Right lobe of liver (tissue), 6 donors: Measurements from ENCODE around the gene ARHGEF33. TPM values are rescaled to one million over a fixed set of nuclear protein-coding genes. Genes with fewer than 3 reads are reported as not detected.
"Not testable (repeated sequence)": the region's sequence is repeated elsewhere in the genome, so short reads cannot be mapped to it uniquely, and the experiment has no call there.

ENCODE experiments used
- ATAC-seq, 4 donors: fragments of 200-7000 bp; cut with Tn5 transposase; one replicate each; pipeline ENCODE4 v1.9.1; 2020; ENCODE audit warnings: mild to moderate bottlenecking in 4 of 4, moderate library complexity in 4 of 4
- DNase-seq, 3 donors: peaks; one replicate each; pipeline ENCODE4 v3.0.0-alpha.2; 2020
- H3K27ac ChIP-seq, 3 donors: fragments of 200-600 bp; one replicate each; pipeline ENCODE4 v1.8.0; 2022
- H3K27me3 ChIP-seq, 2 donors: fragments of 200-600 bp; one replicate each; pipeline ENCODE4 v1.8.0; 2022
- H3K36me3 ChIP-seq, 4 donors: fragments of 200-600 bp; sonication (generic) in 1 of 4; one replicate each; pipeline versions ENCODE4 v1.5.1 to v1.8.0; 2017 to 2022; ENCODE audit warnings: control low read depth in 1 of 4
- H3K4me1 ChIP-seq, 4 donors: fragments of 200-600 bp; sonication (generic) in 1 of 4; one replicate each; pipeline versions ENCODE4 v1.5.1 to v1.8.0; 2017 to 2022; ENCODE audit warnings: control low read depth in 1 of 4
- H3K4me3 ChIP-seq, 3 donors: fragments of 200-600 bp; one replicate each; pipeline ENCODE4 v1.8.0; 2022
- H3K9me3 ChIP-seq, 4 donors: fragments of 200-600 bp; sonication (generic) in 1 of 4; one replicate each; pipeline versions ENCODE4 v1.5.1 to v1.8.0; 2017 to 2022; ENCODE audit warnings: control low read depth in 1 of 4
- POLR2A ChIP-seq: fragments of 450-650 bp; IDR thresholded peaks from one replicate; pipeline ENCODE4 v1.6.1; 2017; ENCODE audit warnings: antibody characterized with exemption, mild to moderate bottlenecking
- WGBS: methylation state at CpG from one replicate; pipeline ENCODE4 v1.1.6; 2018; ENCODE audit warnings: low coverage, low lambda C conversion rate; ENCODE audit not compliant: insufficient coverage; ENCODE audit errors: missing lambda C conversion rate; 5-methylcytosine and 5-hydroxymethylcytosine counted together
- intact Hi-C, 2 donors: fragments of 100-400 bp; cut with DNase I; formaldehyde crosslinking; loops; one replicate each; pipeline versions ENCODE4 v1.11.2 to v1.14.1; 2022
- total RNA-seq, 6 experiments: library from RNA; depleted of rRNA in 2 of 6; stranded (reverse); fragments of >200 nt in 2 of 6; fragmentation: NEBNext Ultra II Directional in 3 of 6; extraction: Animal tissue kit (Norgen Biotek cat#: 25700) in 3 of 6; gene quantifications; one replicate each; pipeline versions ENCODE4 v1.1.0 to v1.2.4, GENCODE V29; 2016 to 2023
- TF ChIP-seq, protein P1 (sequence below), 4 donors: fragments of 200-600 bp in 3 of 4; fragments of 450-650 bp in 1 of 4; IDR thresholded peaks; one replicate each; pipeline versions ENCODE4 v1.5.1 to v1.8.0; 2016 to 2022; ENCODE audit warnings: antibody characterized with exemption in 4 of 4, mild to moderate bottlenecking in 2 of 4
- donor health status: DM: no; HTN: yes; CAD: no.
- donor health status: DM: no; HTN: no; CAD: no.
- donor health status: DM: no; HTN: no; CAD: no.
- donor health status: DM: no; HTN: yes; CAD: no.
- donor health status: DM: no; HTN: yes; CAD: no.

The ARHGEF33 gene
- total RNA-seq, 6 experiments from 2014 or later = 0.11 to 0.56 (median 0.29) TPM; not detected in 2

DNA sequence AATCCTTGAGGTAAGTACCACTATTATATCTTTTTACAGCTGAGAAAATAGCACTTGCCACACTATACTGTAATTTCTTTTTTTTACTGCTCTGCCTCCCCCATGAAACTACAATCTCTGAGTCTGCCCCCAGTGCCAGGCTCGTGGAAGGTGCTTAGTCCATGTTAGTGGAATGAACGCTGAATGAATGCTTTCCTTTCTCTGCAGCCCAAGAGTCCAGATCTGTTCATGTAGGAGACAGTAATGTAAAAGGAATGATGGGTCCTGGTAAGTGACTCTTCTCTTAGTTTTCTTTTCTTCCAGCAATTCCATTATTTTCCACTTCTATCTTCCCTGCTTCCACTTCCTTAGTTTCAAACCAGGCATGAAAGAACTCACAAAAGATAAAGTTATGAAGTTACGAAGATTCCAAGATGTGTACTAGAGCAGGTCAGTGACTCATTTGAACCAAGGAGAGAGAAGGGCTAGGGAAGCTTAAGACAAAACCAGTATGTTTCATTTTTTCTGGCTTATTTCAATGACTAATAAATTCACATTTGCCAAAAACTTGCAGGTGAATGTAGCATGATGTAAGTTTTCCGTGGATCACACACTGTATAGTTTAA lies 46.0 kb downstream of the ARHGEF33 start:
- 81% methylated on average over 4 of the region's 4 CpGs for WGBS
- TF ChIP-seq, protein P1, sequence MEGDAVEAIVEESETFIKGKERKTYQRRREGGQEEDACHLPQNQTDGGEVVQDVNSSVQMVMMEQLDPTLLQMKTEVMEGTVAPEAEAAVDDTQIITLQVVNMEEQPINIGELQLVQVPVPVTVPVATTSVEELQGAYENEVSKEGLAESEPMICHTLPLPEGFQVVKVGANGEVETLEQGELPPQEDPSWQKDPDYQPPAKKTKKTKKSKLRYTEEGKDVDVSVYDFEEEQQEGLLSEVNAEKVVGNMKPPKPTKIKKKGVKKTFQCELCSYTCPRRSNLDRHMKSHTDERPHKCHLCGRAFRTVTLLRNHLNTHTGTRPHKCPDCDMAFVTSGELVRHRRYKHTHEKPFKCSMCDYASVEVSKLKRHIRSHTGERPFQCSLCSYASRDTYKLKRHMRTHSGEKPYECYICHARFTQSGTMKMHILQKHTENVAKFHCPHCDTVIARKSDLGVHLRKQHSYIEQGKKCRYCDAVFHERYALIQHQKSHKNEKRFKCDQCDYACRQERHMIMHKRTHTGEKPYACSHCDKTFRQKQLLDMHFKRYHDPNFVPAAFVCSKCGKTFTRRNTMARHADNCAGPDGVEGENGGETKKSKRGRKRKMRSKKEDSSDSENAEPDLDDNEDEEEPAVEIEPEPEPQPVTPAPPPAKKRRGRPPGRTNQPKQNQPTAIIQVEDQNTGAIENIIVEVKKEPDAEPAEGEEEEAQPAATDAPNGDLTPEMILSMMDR (IDR thresholded peaks at IDR 0.05) = no peak
- no peak for TF ChIP-seq POLR2A
- DNase-seq = no peak
- Histone ChIP-seq H3K4me3 (no peak overlapping the region), H3K36me3 (no peaks in the 10 kb centered on the region), H3K9me3 (no peaks in the 10 kb centered on the region), H3K27me3 (no peaks in the 10 kb centered on the region), H3K4me1 (no peaks in the 10 kb centered on the region), H3K27ac (no peak overlapping the region)
- ATAC-seq = no peak
- intact Hi-C loops = no loop called here

DNA sequence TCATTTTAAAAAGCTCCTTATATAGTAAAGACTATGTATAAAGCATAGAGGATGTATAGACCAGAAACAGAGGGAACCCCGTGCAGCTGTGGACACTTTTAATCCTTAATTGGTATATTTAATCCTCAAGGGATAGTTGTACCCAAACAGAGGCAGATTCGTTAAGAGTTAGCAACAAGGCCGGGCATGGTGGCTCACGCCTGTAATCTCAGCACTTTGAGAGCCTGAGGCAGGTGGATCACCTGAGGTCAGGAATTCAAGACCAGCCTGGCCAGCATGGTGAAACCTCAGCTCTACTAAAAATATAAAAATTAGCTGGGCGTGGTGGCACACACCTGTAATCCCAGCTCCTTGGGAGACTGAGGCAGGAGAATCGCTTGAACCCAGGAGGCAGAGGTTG lies 46.8 kb downstream of the ARHGEF33 start:
- H3K27me3 ChIP-seq, intact Hi-C loops, H3K36me3 ChIP-seq, H3K27ac ChIP-seq, H3K4me3 ChIP-seq, ATAC-seq, H3K9me3 ChIP-seq, DNase-seq, H3K4me1 ChIP-seq: not testable (repeated sequence)
- WGBS = 54% methylated on average over 2 of the region's 6 CpGs

DNA sequence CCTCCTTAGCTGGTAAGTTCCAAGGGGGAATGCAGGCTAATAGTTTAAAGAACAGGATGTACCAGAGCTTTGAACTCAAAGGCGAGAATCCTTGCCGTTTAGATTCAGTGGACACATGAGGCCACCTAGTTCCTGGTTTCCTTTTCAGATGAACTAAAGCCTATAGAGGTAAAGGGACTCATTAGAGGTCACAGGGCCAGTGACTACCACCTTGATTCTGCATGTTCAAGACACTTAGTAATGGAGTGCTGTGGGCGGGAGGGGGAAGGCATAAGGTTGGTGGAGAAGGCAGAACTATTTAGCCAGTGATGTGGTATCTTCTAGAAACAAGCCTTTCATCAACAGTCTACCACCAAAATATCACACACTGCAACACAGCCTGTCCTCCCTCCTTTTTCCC lies 47.9 kb downstream of the ARHGEF33 start:
- ATAC-seq (no peak), DNase-seq (no peak)
- Histone ChIP-seq H3K9me3 (no peaks in the 10 kb centered on the region), H3K27me3 (no peaks in the 10 kb centered on the region), H3K4me3 (no peak overlapping the region), H3K36me3 (no peaks in the 10 kb centered on the region), H3K4me1 (no peaks in the 10 kb centered on the region), H3K27ac (no peak overlapping the region)
- no peak for TF ChIP-seq POLR2A
- TF ChIP-seq, protein P1 (IDR thresholded peaks at IDR 0.05) = no peak
- intact Hi-C loops = no loop called here
- 84% methylated on average over 3 of the region's 3 CpGs for WGBS

DNA sequence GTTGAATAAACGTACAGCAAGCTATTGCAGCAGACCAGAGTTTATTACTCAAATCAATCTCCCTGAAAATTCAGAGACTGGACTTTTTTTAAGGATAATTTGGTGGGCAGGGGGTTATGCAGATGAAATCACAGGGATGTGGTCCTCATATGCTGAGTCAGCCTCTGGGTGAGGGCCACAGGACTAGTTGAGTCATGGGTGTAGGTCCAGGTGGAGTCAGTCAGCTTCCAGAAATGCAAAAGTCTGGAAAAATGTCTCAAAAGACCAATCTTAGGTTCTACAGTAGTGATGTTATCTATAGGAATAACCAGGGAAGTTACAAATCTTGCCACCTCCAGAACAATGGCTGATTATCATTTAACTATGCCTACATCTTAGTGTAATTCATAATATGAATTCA lies 51.1 kb downstream of the ARHGEF33 start:
- TF ChIP-seq POLR2A = no peak
- TF ChIP-seq, protein P1 (IDR thresholded peaks at IDR 0.05) = no peak
- no peaks in the 10 kb centered on the region for H3K36me3 ChIP-seq
- H3K27ac ChIP-seq = no peak overlapping the region

DNA sequence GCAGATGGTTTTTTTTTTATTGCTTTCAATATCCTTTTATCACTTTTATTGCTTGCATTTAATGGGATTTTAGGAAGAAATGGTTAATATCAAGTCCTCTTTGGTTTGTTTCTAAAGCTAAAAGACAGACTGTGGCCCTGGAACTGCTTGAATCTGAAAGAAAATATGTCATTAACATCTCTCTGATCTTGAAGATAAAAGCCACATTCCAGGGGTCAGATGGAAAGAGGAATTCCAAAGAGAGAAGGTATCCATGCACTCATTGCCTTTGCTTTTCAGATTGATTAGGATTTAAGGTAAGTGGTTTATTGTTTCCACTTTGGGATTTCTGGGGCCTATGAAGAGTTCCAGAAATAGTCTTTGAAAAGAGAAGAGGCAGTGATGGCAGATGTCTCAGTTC lies 54.1 kb downstream of the ARHGEF33 start:
- no peak for ATAC-seq
- H3K4me1 ChIP-seq = no peaks in the 10 kb centered on the region
- no peak overlapping the region for H3K27ac ChIP-seq
- no peak for DNase-seq
- H3K4me3 ChIP-seq = no peak overlapping the region
- no peaks in the 10 kb centered on the region for H3K36me3 ChIP-seq
- H3K9me3 ChIP-seq = no peaks in the 10 kb centered on the region
- no peak for TF ChIP-seq POLR2A
- TF ChIP-seq, protein P1 (IDR thresholded peaks at IDR 0.05) = no peak
- H3K27me3 ChIP-seq = no peaks in the 10 kb centered on the region
- intact Hi-C loops = loop anchor here in 1 of 2 donors (10.0 kb wide), 1 partner anchor 291 kb away; no protein-coding TSS in a partner anchor

More for the DNA sequence above, 51.1 kb downstream of the ARHGEF33 start:
- H3K4me3 ChIP-seq = no peak overlapping the region
- intact Hi-C loops = loop anchor here in 1 of 2 donors (10.0 kb wide), 1 partner anchor 294 kb away; no protein-coding TSS in a partner anchor
- no peaks in the 10 kb centered on the region for H3K9me3 ChIP-seq
- DNase-seq (no peak), ATAC-seq (no peak)
- no peaks in the 10 kb centered on the region for H3K4me1 ChIP-seq
- H3K27me3 ChIP-seq = no peaks in the 10 kb centered on the region
- WGBS = 67% methylated on average over 1 of the region's 1 CpG
